Stimulated activated CD4-positive, alpha-beta T cell treated with anti-CD3 and anti-CD28 coated beads, Interleukin-4, amount 100 ng/mL, for 24 hours (primary cell): Measurements from ENCODE around the gene UNC13D.
A peak's percentile ranks its signal among the peaks of the same experiment; 100 is the strongest.
"Not testable (repeated sequence)": the region's sequence is repeated elsewhere in the genome, so short reads cannot be mapped to it uniquely, and the experiment has no call there.

Source experiments
- DNase-seq: peaks from one replicate; pipeline ENCODE4 v3.0.0-alpha.2; 2020

The UNC13D gene

DNA sequence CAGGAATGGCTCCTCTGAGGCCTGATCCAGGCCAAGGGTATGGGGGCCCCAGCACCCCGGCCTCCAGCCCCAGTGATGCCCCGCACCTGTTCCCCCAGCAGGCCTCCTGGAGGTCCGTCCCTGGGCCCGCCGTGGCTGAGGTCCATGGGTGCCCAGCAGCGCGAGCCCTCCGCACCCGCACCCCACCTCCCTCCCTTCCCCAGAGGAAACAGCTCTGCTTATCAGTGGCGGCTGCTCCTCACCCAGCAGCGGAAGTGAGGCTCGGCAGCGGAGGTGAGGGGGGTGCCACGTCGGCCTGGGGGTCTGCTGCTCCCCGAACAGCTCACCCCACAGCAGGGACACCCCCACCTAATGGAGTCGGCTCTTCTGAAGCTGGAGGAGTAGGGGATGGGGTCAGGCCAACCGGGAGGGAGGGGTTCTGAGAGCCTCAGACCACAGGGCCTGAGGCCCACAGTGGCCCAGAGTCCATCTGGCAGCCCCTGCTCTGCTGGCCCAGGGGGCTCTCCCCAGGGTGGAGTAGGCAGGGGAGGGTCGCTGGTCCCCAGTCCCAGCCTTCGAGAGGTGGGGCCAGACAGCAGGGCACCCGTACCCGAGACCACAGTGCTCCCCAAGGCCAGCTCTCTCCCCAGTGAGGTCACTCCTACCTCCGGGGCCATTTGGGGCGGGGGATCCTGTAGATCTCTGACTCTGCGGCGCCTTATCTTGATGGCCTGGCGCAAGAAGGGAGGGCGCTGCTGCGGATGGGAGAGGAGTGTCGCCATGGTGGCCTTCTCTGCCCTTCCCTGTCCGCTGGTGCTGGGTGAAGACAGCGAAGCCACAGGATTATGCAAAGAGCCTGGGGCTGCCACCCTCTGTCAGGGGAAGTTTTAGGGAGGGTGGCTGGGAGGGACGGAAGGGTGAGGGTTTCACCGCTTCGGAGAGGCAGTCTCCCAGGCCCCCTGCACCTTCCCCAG, at the start of gene UNC13D:
Gene UNC13D (minus strand): TSS at position 828 of the 953 bp plus-strand sequence. CDS start 67 bp downstream, at position 761.
- peak; percentile 62 for DNase-seq

DNA sequence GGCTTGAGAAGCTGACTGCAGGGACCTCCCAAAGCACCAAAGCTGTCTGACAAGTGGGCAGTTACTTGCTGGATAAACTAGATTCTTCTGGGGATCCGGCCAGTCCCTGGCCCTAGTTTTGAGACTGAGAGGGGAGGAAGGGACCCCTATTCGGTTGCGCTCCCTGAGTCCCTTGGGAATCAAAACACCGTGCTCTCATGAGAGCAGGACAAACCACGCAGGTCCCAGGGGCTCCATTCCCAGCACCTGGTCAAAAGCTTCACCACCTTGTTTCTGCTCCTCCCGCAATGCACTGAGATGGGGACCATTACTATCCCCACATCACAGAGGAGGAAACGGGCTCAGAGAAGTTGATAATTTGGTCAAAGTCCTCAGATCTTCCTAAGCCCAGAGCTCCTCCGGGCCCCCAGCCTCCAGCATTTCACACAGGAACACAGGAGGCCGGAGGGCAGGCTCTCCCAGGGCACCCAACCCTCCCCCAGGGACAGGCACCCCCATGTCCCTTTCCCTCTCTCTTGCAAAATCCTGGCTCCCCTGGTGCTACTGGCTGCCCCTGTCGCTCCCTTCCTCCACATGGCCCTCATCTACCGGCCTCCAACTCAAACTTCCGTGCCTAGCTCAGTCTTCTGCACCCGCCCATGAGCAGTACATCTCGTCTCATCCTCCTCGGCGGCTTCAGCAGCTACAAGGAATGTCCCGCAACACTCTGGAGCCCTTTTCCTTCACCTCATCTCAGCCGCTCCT, 49.3 kb upstream of the UNC13D start:
- no peak for DNase-seq

DNA sequence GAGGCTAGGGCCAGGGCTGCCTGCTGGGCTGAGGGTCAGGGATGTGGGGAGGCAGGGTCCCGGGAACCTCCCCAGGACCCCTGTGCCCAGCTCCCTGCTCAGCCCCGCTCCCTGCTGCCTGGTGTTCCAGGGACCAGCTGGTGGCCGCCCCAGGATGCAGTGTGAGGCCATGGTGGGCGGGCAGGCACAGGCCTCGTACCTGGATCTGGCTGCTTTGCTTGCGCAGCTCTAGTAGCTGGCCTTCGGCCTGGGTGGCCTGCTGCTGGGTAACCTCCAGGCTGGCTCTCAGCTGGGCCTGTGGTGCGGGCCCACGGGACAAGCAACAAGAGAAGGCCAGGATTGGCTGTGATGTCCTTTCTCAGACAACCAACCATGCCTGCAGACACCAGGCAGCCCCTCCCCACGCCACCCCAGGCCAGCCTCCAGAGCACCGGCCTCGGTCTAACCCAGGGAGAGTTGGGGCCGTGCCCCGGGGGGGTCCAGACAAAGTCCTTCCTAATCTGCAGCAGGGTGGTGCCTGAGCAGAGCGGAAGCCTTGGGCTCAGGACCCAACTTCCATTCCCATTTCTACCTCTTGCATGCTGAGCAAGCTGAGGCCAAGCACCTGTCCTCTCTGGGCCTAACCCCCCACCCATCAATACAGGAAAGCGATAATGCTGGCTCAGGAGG, 48.5 kb upstream of the UNC13D start:
- no peak for DNase-seq

DNA sequence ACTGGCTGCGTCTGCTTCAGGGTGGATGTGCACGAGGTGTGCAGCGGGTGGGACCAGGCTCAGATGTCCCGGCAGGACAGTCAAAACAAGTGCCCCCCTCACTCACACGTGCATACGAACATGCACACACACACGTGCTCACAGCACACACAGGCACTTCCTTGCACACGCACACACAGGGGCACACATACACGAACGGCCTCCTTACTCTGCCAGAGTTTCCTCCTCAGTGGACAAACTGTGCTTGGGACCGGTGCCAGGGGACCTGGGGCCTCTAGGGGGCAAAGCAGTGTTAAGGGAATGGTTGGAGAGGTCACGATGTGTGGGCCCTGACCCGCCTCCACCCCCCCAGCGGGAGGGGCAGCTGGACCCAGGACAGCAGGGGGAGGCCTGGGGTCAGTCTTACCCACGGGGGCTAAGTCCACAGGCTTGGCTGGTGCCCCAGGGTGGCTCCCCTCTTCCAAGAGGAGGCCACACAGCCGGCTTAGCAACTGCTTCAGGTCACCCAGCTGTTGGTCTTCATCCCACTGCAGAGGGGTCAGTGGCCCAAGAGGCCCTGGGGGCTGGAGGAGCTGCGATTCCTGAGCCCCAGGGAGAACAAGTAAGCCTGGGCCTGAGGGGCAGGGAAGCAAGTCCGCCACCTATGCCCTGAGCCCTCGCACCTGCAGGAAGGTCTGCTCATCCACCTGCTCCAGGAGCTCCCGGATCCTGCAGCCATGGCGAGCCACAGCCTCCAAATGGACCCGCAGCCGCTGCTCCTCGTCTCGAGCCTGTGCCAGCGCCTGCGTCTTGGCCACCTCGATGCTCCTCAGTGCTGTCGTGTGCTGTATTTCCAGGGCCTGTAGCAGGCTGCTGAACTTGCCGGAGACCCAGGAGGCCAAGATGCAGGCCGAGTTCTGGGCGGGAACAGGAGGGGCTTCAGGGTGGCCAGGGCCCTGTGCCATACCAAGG, 47.7 kb upstream of the UNC13D start:
- DNase-seq = no peak

DNA sequence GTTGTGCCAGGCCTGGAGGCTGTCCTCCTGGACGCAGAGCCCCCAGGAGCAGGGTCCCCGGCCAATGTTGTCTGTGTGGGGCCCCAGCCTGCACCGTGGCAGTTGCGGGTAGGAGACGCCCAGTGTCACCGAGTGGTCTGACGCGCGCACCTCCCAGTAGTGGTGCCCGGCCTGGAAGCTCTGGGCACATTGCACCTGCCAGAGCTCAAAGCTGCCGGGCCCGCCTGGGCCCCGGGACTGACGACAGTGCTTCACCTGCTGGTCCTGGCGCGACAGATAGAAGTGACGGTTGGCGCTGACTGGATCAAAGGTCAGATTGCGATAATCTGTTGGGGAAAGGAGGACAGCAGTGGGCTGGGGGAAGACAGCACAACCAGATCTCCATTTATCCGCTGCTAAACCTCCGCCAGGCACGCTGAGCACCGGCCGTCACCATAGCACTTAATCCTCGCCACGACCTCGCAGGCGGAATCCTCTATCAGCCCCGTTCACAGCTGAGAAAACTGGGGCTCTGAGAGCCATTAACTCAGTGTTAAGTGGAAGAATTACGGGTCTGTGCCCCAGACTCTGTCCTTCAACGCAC, 46.9 kb upstream of the UNC13D start:
- DNase-seq = no peak

DNA sequence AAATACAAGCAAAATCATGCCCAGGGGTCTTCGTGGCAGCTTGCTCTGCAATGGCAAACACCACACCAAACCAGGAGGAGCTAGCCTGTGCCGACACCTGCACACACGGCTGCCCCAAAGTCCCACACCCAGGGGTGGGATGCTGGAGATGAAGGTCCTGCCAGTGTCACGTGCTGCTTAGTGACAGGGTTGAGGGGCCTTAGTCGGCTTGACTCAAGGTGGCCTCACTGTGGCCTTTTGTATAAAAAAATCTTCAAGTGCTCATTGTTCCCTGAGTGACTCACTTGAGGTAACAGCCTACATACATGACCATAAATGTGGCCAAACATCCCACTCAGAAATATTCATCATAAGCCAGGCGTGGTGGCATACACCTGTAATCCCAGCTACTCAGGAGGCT, 45.2 kb upstream of the UNC13D start:
- DNase-seq = no peak

DNA sequence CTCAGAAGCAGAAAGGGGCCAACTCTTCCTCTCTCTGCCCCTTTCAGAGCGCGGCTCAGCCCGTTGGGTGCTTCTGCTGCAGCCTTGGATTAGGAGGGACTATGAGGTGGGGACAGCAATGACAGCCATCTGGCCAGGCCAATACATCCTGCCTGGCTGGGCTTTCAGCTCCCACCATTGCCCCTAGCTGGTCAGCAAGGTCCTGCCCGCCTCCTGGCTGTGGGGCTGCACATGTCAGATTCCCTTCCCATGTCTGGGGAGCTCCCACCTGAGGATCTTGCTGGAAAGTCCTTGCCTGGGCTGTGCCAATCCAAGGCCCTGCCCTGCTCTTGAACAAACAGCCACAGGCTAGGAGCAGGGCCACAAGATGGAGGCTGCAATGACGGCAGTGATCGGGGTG, 44.3 kb upstream of the UNC13D start:
- DNase-seq = no peak

DNA sequence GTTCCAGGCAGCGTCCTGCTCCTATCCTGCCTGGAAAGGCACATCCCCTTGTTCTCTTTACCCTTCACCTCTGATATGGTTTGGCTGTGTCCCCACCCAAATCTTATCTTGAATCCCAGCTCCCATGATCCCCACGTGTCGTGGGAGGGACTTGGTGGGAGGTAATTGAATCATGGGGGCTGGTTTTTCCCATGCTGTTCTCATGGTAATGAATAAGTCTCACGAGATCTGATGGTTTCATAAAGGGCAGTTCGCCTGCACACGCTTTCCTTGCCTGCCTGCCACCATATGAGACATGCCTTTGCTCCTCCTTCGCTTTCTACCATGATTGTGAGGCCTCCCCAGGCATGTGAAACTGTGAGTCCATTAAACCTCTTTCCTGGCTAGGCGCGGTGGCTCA, 41.7 kb upstream of the UNC13D start:
- DNase-seq = not testable (repeated sequence)

DNA sequence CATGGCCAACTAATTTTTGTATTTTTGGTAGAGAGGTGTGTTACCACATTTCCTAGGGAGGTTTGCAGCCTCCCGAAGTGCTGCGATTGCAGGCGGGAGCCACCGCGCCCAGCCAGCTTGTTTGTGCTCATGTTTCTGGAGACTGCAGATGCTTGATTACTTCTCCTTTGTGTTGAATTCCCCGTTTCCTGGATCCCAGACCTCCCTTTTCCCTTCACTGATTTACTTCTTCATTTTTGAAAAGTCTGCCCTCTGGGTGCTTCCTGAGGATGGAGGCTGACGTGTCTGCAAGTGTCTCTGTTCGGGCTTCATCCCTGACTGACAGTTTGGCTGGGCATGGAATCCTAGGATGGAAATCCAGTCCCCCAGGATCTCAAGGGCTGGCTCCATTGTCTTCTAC, 41.2 kb upstream of the UNC13D start:
- DNase-seq = no peak

DNA sequence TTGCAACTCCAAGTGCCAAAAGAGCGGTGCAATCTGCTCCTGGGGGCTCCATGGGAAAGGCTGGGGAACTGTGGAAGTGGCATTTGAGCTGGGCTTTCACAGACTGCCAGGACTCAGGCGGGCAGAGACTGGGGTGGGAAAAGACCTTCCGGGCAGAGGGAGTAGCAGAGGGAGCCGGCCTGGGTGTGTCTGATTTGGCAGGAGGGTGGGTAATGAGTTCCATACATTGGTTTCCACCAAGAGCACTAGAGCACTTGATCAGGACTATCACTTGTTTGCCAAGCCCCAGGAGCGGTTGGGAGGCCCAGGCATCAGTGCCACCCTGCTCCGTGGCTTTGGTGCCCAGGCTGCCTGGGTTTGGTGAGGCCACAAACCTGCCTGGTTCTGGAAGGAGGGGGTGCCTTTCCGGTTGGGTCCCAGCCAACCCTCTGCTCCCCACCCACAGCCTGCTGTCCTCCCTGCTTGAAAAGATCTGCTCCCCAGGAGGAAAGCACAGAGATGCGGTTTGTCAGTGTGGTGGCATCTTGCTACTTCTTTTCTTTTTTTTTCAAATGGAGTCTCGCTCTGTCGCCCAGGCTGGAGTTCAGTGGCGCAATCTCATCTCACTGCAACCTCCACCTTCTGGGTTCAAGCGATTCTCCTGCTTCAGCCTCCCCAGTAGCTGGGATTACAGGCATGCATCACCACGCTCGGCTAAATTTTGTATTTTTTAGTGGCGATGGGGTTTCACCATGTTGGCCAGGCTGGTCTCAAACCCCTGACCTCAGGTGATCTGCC, 37.7 kb upstream of the UNC13D start:
- no peak for DNase-seq

DNA sequence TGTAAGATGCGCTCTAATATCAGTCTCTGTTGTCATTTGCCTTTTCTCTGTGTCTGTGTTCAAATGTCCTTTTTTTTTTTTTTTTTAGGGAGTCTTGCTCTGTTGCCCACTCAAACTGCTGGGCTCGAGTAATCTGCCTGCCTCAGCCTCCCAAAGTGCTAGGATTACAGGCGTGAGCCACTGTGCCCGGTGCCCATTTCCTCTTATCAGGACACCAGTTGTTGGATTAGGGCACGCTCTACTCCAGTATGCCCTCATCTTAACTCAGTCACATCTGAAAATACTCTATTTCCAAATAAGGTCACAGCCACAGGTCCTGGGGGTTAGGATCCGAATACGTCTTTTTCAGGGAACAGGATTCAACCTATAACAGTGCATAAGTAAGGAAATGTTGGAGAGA, 36.1 kb upstream of the UNC13D start:
- DNase-seq = no peak

DNA sequence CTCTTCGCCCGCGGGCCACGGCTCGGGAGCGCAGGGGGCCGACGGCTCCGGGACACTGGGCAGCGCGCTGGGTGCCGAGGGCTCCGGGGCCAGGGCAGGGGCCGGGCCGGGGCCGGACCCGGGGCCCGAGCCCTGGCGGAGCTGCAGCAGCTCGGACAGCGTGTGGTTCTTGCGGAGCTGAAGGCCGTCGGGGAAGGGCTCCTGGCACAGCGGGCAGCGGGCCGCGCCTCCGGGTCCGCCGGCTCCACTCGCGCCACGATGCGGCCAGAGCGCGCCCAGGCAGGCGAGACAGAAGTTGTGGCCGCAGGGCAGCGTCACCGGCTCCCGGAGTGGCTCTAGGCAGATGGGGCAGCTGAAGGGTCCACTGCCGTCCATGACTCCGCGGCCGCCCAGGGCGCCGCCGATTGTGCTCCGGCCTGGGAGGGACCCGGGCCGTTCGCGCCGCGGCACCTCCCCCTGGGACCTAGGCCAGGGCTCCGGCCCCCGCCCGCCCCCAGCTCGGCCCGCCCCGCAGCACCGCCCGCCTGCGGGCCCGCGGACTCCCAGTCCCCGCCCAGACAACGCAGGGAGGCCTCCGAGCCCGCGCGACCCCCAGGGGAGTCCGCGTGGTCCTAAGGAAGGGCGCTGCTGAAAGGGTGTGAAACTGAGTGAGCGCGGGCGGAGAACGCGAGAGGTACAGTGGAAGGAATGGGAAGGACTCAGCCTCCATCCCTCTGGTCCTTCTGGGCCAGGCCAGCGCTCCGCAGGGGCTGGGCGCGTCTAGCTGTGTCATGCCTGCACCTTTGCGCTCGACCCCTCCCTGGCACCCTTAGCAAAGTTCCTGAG, 34.2 kb upstream of the UNC13D start, which contains the start of gene TRIM47:
Gene TRIM47 (minus strand): TSS at position 408 of the 825 bp plus-strand sequence. CDS start 33 bp downstream, at position 375.
- no peak for DNase-seq

DNA sequence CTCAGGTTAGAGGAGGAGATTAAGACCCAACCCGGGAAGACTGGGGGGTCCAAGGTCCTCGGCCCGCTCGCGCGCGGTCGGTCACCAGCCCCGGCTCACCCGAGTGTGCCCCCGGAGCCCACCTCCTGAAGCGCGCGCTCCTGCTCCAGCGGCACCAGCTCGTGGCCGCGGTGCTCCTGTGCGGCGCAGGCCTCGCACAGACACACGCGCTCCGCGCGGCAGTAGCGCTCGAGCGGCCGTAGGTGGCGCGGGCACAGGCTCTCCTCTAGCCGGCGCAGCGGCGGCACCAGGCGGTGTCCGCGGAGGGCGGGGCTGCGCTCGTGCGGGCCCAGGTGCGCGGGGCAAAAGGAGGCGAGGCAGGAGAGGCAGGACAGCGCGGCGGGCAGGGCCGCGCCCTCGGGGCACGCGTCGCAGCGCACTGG, 33.6 kb upstream of the UNC13D start:
- DNase-seq = peak; percentile 68

DNA sequence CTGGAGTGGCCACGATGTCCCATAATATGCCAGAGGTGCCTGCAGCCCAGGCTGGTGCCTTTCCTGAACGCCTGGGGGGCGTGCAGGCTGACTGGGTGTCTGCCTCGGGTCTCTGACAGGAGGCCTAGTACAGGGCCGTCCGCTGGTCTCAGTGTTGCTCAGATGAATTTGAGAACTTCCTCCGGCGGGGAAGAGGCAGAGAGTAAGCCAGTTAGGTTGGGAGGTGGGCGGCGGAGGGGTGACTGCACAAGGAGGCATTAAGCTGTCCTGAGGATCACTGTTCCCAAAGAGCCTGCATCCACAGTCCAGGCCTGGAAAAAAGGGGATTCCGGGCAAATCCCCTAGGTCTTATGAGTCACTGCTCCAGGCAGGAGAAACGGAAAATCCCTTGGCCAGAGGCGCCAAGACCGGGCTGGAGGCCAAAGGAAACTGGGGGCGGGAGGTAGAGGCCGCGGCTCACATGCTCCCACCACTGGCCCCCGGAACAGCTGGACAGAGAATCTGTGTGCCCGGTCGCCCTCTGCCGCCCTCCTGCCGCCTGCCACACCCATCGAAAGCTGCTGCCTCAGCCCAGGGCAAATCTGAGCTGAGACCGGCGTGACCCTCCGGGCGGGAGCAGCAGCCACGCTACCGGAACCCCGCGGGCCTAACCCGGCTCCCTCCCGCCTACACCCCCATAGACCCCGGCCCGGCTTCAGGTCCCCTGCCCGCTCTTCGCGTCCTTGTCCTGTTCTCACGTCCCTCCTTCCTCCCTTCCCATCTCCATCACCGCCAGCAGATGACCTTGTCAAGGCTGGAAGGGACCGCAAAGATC, 32.9 kb upstream of the UNC13D start:
- DNase-seq = no peak

DNA sequence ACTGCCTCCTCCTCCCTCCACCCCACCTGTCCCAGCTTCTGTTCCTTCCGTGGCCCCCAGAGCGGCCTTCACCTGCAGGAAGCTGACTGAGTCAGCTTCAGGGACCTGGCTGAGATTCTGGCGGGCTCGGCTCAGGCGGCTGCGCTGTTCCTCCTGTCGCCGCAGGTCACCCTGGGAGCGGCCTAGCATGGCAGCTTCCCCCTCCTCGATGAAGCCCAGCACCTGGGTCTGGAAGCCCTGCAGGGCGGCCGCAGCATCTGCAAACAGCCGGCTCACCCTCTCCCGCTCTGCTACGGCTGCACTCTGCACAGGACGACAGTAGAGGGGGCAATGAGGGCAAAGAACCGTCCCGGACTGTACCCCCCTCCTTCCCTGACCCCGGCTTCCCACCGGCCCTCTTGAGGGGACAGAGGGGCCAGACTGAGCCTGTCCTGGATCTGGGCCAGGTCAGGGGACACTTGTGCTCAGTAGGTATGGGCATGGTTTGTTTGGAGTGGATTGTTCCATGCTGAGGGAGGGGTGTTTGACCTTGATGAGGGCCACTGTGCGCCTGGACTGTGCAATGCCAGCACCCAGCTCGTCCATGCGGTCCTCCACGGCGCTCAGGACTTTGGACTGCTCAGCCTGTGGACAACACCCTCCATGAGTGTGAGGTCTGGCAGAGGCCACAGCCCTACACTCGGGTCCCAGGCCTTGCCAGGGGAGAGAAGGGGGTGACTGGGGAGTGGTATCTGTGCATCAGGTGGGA, 32.2 kb upstream of the UNC13D start:
- DNase-seq = peak; percentile 60

DNA sequence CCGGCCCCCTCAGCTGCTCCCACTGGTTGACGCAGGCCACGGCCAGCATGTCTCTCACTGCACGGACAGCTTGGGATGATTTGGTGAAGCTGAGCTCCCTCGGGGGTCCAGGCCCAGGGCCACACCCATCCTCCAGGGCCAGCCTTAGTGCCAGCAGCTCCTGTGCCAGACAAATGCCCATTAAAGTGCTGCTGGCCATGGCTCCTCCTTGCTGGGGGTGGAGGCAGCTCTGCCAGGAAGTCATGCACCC, 31.7 kb upstream of the UNC13D start:
- no peak for DNase-seq

DNA sequence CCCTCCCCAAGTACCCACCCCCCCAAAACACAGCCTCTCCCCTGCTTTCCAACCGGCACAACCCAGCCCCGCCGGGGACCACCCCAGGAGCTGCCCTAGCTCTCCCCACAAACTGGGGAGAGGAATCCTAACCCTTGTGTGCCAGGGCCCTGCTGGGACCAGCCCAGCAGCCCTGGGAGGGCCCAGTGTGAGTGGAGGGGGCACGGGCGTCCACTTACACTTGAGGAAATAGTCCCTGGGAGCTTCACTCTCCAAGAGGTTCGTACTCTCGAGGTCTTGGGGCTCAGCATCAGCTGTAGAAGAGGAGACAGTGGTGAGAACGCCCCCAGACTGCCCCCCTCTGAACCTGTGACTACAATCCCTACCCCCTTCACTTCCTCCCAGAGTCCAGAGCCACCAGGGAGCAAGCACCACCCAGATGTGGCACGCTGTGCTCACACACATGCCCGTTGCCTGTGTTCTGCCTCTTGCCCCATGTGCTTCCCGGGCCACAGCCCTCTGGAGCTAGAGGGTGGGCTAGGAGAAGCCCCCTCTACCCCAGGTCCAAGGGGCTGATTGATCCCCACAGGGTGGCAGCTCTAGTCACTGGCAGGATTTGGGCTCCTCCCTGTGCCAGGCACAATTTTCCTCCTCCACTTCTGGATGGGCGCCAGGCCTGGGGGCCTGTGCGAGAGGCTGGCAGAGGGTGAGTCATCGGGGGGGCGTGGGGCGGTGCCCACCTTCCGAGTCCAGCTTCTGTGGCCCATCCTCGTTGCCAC, 31.2 kb upstream of the UNC13D start:
- no peak for DNase-seq
